GM18858 (cell line): Measurements from ENCODE around the gene TOMM22.
A peak's percentile ranks its signal among the peaks of the same experiment; 100 is the strongest.

Experiments used
- ATAC-seq: cut with Tn5 transposase; IDR thresholded peaks from one replicate; pipeline ENCODE4 v1.9.1; 2021; ENCODE audit not compliant: unreplicated experiment

The TOMM22 gene

GRCh38 chr22:38696606-38697424 lies 15.1 kb downstream of the TOMM22 start:
- ATAC-seq, result no peak

GRCh38 chr22:38697425-38698089 lies 15.8 kb downstream of the TOMM22 start:
- no peak for ATAC-seq

GRCh38 chr22:38698407-38699094 lies 16.8 kb downstream of the TOMM22 start:
- ATAC-seq, result no peak

- ATAC-seq, result no peak
Measured at GRCh38 chr22:38699143-38699542, 17.4 kb downstream of the TOMM22 start.

- no peak for ATAC-seq
Measured at GRCh38 chr22:38699784-38700183, 18.0 kb downstream of the TOMM22 start.

- no peak for ATAC-seq
Measured at GRCh38 chr22:38700270-38700788, 18.6 kb downstream of the TOMM22 start.

- ATAC-seq, result peak; percentile 22
Measured at GRCh38 chr22:38700789-38701628, 19.3 kb downstream of the TOMM22 start, which contains the start of gene JOSD1. JOSD1 (minus strand) TSS chr22:38700943; CDS start chr22:38699987, 956 bp downstream.

- ATAC-seq, result no peak
Measured at GRCh38 chr22:38704654-38705234, 23.0 kb downstream of the TOMM22 start.

GRCh38 chr22:38705235-38706100 lies 23.7 kb downstream of the TOMM22 start, which contains the start of gene GTPBP1:
GTPBP1 (plus strand) TSS chr22:38705944; CDS start chr22:38705956, 12 bp downstream.
- ATAC-seq, result peak; percentile 62

- ATAC-seq, result no peak
Measured at GRCh38 chr22:38706101-38706900, 24.5 kb downstream of the TOMM22 start.

GRCh38 chr22:38706901-38707195 lies 25.1 kb downstream of the TOMM22 start:
- ATAC-seq, result no peak

- no peak for ATAC-seq
Measured at GRCh38 chr22:38707346-38707745, 25.6 kb downstream of the TOMM22 start.

- no peak for ATAC-seq
Measured at GRCh38 chr22:38707984-38708383, 26.2 kb downstream of the TOMM22 start.

GRCh38 chr22:38709306-38709705 lies 27.5 kb downstream of the TOMM22 start:
- ATAC-seq, result no peak

GRCh38 chr22:38710351-38710750 lies 28.6 kb downstream of the TOMM22 start:
- ATAC-seq, result no peak

- no peak for ATAC-seq
Measured at GRCh38 chr22:38710866-38711265, 29.1 kb downstream of the TOMM22 start.

- ATAC-seq, result no peak
Measured at GRCh38 chr22:38712486-38713207, 30.9 kb downstream of the TOMM22 start.

GRCh38 chr22:38713921-38714320 lies 32.2 kb downstream of the TOMM22 start:
- no peak for ATAC-seq
